Endothelial cell of umbilical vein (primary cell): Measurements from ENCODE around the gene POU5F1. TPM values are rescaled to one million over a fixed set of nuclear protein-coding genes. Genes with fewer than 3 reads are reported as not detected.

ENCODE experiments used
- BruUV-seq: library from RNA; stranded (reverse); fragments of 400-500 nt; replicated peaks from 2 replicates; lab custom pipeline; 2021; lab: Mats Ljungman, UMichigan
- CTCF ChIA-PET: fragments of 300-600, 350-600 bp; sonication (Branson Sonifier 250); formaldehyde crosslinking; loops from one replicate; lab custom pipeline; 2021; ENCODE audit warnings: antibody characterized with exemption, inconsistent platforms; lab: Charles Lee
- POLR2A ChIA-PET: fragments of 300-600, 350-600 bp; sonication (Branson Sonifier 250); formaldehyde crosslinking; loops from one replicate; lab custom pipeline; 2021; ENCODE audit warnings: antibody characterized with exemption, inconsistent platforms; lab: Charles Lee
- DNase-seq: peaks from one replicate; pipeline ENCODE4 v3.0.0-alpha.2; 2011; ENCODE audit warnings: low read depth, low spot score
- FAIRE-seq: peaks from 2 replicates; lab custom pipeline; 2011; peaks lifted over from hg19 to GRCh38; lab: Jason Lieb, UNC
- H2AFZ ChIP-seq: 2 replicates; pipeline ENCODE4 v1.6.0; 2012; ENCODE audit warnings: low read depth, low read length, control low read depth, inconsistent platforms
- H3K27ac ChIP-seq: 2 replicates; pipeline ENCODE4 v1.5.1; 2011; ENCODE audit warnings: low read depth, mild to moderate bottlenecking, control low read depth, low read length, moderate library complexity; ENCODE audit not compliant: insufficient read depth
- H3K27me3 ChIP-seq, 2 experiments: 2 replicates each; pipeline versions ENCODE4 v1.6.0 to v1.6.1; 2011; ENCODE audit warnings: low read length in 2 of 2, mixed read lengths in 1 of 2; ENCODE audit not compliant: control insufficient read depth in 2 of 2, insufficient read depth in 2 of 2
- H3K36me3 ChIP-seq, 2 experiments: 2 replicates in 1 of 2; 3 replicates in 1 of 2; pipeline ENCODE4 v1.5.1; 2011; ENCODE audit warnings: low read length in 2 of 2, mild to moderate bottlenecking in 1 of 2, moderate library complexity in 1 of 2; ENCODE audit not compliant: control insufficient read depth in 2 of 2, insufficient read depth in 2 of 2; ENCODE audit errors: extremely low read depth in 1 of 2
- H3K4me1 ChIP-seq: 3 replicates; pipeline ENCODE4 v1.5.1; 2011; ENCODE audit warnings: mild to moderate bottlenecking, low read length; ENCODE audit not compliant: control insufficient read depth, insufficient read depth; ENCODE audit errors: extremely low read depth
- H3K4me2 ChIP-seq: 2 replicates; pipeline ENCODE4 v1.6.1; 2011; ENCODE audit warnings: low read length, control low read depth, mixed read lengths; ENCODE audit not compliant: insufficient read depth
- H3K4me3 ChIP-seq, 3 experiments: fragments of 200-600 bp in 1 of 3; sonication (generic), shearing (Covaris generic) in 1 of 3; replicated peaks in 1 of 3; 2 replicates each; pipeline ENCODE4 v1.5.1; 2011 to 2016; ENCODE audit warnings: control low read depth in 3 of 3, low read length in 3 of 3, mild to moderate bottlenecking in 2 of 3, inconsistent platforms in 1 of 3, low read depth in 1 of 3, moderate library complexity in 1 of 3; ENCODE audit not compliant: insufficient read depth in 1 of 3
- H3K79me2 ChIP-seq: 2 replicates; pipeline ENCODE4 v1.6.0; 2012; ENCODE audit warnings: low read length, inconsistent platforms; ENCODE audit not compliant: control insufficient read depth, insufficient read depth
- H3K9ac ChIP-seq: replicated peaks from 2 replicates; pipeline ENCODE3; 2011; ENCODE audit warnings: low read length, control low read depth; ENCODE audit not compliant: insufficient read depth; ENCODE audit errors: extremely low read depth
- H3K9me1 ChIP-seq: replicated peaks from 3 replicates; pipeline ENCODE4 v1.6.0; 2011; ENCODE audit warnings: mild to moderate bottlenecking, low read length; ENCODE audit not compliant: control insufficient read depth, insufficient read depth; ENCODE audit errors: extremely low read depth
- H3K9me3 ChIP-seq: replicated peaks from 2 replicates; pipeline ENCODE4 v1.5.1; 2012; ENCODE audit warnings: low read length, inconsistent platforms; ENCODE audit not compliant: control insufficient read depth, insufficient read depth
- H4K20me1 ChIP-seq: replicated peaks from 2 replicates; pipeline ENCODE3; 2011; ENCODE audit warnings: mild to moderate bottlenecking, low read length; ENCODE audit not compliant: control insufficient read depth, insufficient read depth; ENCODE audit errors: extremely low read depth
- EZH2 ChIP-seq: IDR thresholded peaks from 2 replicates; pipeline ENCODE4 v1.6.1; 2012; ENCODE audit warnings: borderline replicate concordance, low read depth, mild to moderate bottlenecking, moderate library complexity, low read length, inconsistent platforms; ENCODE audit not compliant: severe bottlenecking
- FOS ChIP-seq: IDR thresholded peaks from 2 replicates; pipeline ENCODE4 v1.6.1; 2011; ENCODE audit warnings: mild to moderate bottlenecking, low read length, moderate library complexity, borderline replicate concordance; ENCODE audit not compliant: insufficient read depth
- GATA2 ChIP-seq: IDR thresholded peaks from 2 replicates; pipeline ENCODE4 v1.7.0; 2011; ENCODE audit warnings: low read depth, mild to moderate bottlenecking, moderate library complexity, mixed read lengths, low read length; ENCODE audit not compliant: insufficient read length, insufficient read depth
- JUN ChIP-seq: IDR thresholded peaks from 2 replicates; pipeline ENCODE4 v1.6.1; 2011; ENCODE audit warnings: borderline replicate concordance, low read depth; ENCODE audit not compliant: insufficient read length, insufficient read depth
- MAX ChIP-seq: IDR thresholded peaks from 2 replicates; pipeline ENCODE4 v1.6.1; 2011; ENCODE audit not compliant: insufficient read depth, insufficient read length
- MYC ChIP-seq: IDR thresholded peaks from one replicate; pipeline ENCODE4 v1.6.1; 2011; ENCODE audit warnings: mild to moderate bottlenecking, low read depth, low read length
- POLR2A ChIP-seq: IDR thresholded peaks from 2 replicates; pipeline ENCODE4 v1.6.1; 2012; ENCODE audit warnings: low read depth, mild to moderate bottlenecking, control low read depth, low read length
- POLR2AphosphoS5 ChIP-seq: IDR thresholded peaks from 2 replicates; pipeline ENCODE4 v1.6.1; 2012; ENCODE audit warnings: low read depth, mild to moderate bottlenecking, control low read depth, low read length, moderate library complexity; ENCODE audit not compliant: insufficient read depth
- dilution Hi-C: fragments of 300-500 bp; cut with MboI; formaldehyde crosslinking; loops from one replicate; pipeline ENCODE4 v1.15.0; 2019; ENCODE audit warnings: low sequenced_read_pairs; ENCODE audit not compliant: extremely low pct_ligation_motif_present
- intact Hi-C: fragments of 100-400 bp; cut with micrococcal nuclease; formaldehyde crosslinking; loops from one replicate; pipeline ENCODE4 v1.10.0; 2022
- polyA plus RNA-seq, 4 experiments: library from polyadenylated mRNA; depleted of rRNA in 3 of 4; stranded (reverse) in 3 of 4; unstranded in 1 of 4; fragments of >200 nt; gene quantifications; 2 replicates each; pipeline versions ENCODE4 v1.2.1 to v1.2.3, GENCODE V29; 2011 to 2012; ENCODE audit warnings: missing spikeins in 1 of 4
- total RNA-seq: library from RNA; stranded (reverse); gene quantifications from 2 replicates; pipeline ENCODE4 v1.2.3, GENCODE V29; 2021
- TF ChIP-seq, protein P1 (sequence below), 2 donors: IDR thresholded peaks; 1 replicate in 1 of 2; 2 replicates in 1 of 2; pipeline ENCODE4 v1.5.1; 2011; ENCODE audit warnings: low read length in 2 of 2, mild to moderate bottlenecking in 2 of 2, moderate library complexity in 2 of 2, control low read depth in 1 of 2, inconsistent platforms in 1 of 2, low read depth in 1 of 2; ENCODE audit not compliant: insufficient read depth in 1 of 2; ENCODE audit errors: extremely low read depth in 1 of 2

Gene POU5F1
- total and polyA plus RNA-seq, 2 donors (not counting 3 experiments of a cell fraction or from before 2014, with no cell fraction given): 0.63 TPM; not detected in 1

- CTCF ChIA-PET: no interaction called here
- POLR2A ChIA-PET: no interaction called here
- H3K4me2 ChIP-seq: no peak overlapping the region
- no peak overlapping the region for H2AFZ ChIP-seq
- H3K9me1 ChIP-seq: no peaks in the 10 kb centered on the region
- H3K27ac ChIP-seq: no peak overlapping the region
- H3K9me3 ChIP-seq: no peaks in the 10 kb centered on the region
- intact Hi-C loops: no loop called here
- TF ChIP-seq EZH2 (no peak), POLR2AphosphoS5 (no peak), FOS (no peak), MAX (no peak), JUN (no peak), GATA2 (no peak), POLR2A (no peak), MYC (no peak)
- TF ChIP-seq, protein P1, sequence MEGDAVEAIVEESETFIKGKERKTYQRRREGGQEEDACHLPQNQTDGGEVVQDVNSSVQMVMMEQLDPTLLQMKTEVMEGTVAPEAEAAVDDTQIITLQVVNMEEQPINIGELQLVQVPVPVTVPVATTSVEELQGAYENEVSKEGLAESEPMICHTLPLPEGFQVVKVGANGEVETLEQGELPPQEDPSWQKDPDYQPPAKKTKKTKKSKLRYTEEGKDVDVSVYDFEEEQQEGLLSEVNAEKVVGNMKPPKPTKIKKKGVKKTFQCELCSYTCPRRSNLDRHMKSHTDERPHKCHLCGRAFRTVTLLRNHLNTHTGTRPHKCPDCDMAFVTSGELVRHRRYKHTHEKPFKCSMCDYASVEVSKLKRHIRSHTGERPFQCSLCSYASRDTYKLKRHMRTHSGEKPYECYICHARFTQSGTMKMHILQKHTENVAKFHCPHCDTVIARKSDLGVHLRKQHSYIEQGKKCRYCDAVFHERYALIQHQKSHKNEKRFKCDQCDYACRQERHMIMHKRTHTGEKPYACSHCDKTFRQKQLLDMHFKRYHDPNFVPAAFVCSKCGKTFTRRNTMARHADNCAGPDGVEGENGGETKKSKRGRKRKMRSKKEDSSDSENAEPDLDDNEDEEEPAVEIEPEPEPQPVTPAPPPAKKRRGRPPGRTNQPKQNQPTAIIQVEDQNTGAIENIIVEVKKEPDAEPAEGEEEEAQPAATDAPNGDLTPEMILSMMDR (IDR thresholded peaks at IDR 0.05; ENCODE audit: extremely low read depth in 1 of 2, insufficient read depth in 1 of 2, low read depth in 1 of 2, low read length in 2 of 2): no peak
- no peak overlapping the region for H3K4me3 ChIP-seq
- H3K27me3 ChIP-seq: peaks cover 9 to 15% of the 10 kb centered on the region in 2 experiments
- BruUV-seq: no TSS peak
- H4K20me1 ChIP-seq: no peaks in the 10 kb centered on the region
- dilution Hi-C loops: no loop called here
- DNase-seq (no peak), FAIRE-seq (no peak)
- no peaks in the 10 kb centered on the region for H3K36me3 ChIP-seq
- no peaks in the 10 kb centered on the region for H3K4me1 ChIP-seq
- H3K79me2 ChIP-seq: no peaks in the 10 kb centered on the region
- no peak overlapping the region for H3K9ac ChIP-seq
Observed at GRCh38 chr6:31214516-31214915, 44.0 kb upstream of the POU5F1 start.
